Endometrial microvascular endothelial cells (primary cell): ENCODE data around the gene RAB11FIP4. TPM values are rescaled to one million over a fixed set of nuclear protein-coding genes. Genes with fewer than 3 reads are reported as not detected.

ENCODE experiments used
- in situ Hi-C: cut with HindIII; loops from 2 replicates; pipeline ENCODE4 v1.10.0; 2017; ENCODE audit warnings: low sequenced_read_pairs, low pct_unique_long_range_greater_than_20kb; ENCODE audit errors: inconsistent ontology term
- total RNA-seq: library from RNA; depleted of rRNA; stranded (reverse); fragments of >200 nt; gene quantifications from one replicate; pipeline ENCODE4 v1.2.3, GENCODE V29; 2015; ENCODE audit errors: inconsistent ontology term

The RAB11FIP4 gene
- total RNA-seq, 1 donor from 2014 or later = not detected

DNA sequence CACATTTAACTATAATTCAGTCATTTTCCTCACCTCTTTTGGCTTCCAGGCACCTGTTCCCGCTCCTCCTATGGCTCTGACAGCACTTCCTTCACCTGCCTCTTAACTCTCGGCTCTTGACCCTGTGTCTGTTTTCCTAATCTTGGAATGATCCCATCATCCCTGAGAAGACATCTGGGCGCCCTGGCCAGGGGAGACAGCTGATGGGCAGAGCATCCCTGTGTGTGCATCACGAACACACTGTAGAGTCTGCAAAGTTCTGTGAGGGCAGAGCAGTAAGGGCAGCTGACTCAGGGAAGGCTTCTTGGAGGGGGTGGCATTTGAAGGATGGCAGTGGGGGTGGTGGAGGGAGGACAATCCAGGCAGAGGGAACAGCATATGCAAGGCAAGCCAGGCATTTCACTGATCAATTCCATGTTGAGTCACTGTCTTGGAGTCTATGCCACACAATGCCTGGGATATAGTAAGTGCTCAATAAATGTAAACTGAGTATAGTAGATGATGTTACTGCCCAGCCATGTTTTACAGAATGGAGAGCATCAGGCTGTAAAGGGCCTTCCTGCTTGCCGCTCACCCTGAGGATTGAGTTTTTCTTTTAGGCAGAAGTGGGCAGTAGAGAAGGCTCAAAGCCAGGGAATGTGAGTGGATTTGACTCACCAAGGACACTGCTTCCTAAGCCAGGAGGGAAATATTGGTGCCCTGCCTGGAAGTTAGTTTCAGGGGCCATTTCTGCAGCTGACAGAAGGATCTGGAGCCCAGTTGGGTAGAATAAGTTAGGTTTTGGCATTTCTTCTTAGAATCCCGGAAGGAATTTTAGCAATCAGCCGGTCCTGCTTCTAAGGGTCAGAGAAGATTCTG is 5.8 kb upstream of the RAB11FIP4 start:
- in situ Hi-C loops = no loop called here

DNA sequence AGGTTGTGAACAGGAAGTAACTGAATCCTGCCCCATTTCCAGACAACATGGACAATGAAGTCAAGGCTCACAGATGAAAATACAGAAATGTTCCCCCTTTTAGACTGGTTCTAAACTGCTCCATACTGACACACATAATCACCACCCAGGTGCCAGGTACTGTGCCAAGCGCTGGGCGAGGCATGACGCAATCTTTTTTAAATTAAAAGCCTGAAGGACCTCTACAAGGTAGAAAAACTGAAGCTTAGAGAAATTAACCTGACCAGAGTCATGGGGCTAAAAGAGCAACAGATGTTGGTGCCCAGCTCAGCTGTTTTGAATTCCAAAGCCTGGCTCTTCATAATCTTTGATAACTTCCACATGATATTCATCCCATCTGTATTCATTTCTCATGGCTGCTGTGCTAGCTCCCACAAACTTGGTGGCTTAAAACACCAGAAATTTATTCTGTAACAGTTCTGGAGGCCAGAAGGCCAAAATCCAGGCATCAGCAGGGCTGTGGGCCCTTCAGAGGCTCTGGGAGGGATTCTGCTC is 4.9 kb upstream of the RAB11FIP4 start:
- in situ Hi-C loops = no loop called here

DNA sequence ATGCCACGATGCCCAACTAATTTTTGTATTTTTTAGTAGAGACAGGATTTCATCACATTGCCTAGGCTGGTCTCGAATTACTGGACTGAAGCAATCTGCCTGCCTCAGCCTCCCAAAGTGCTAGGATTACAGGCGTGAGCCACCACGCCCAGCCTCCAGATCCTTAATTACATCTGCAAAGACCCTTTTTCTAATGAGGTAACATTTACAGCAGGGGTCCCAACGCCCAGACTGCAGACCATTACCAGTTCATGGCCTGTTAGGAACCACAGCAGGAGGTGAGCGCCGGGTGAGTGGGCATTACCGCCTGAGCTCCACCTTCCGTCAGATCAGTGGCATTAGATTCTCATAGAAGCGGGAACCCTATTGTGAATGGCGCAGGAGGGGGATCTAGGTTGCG is 4.0 kb upstream of the RAB11FIP4 start:
- in situ Hi-C loops = no loop called here

DNA sequence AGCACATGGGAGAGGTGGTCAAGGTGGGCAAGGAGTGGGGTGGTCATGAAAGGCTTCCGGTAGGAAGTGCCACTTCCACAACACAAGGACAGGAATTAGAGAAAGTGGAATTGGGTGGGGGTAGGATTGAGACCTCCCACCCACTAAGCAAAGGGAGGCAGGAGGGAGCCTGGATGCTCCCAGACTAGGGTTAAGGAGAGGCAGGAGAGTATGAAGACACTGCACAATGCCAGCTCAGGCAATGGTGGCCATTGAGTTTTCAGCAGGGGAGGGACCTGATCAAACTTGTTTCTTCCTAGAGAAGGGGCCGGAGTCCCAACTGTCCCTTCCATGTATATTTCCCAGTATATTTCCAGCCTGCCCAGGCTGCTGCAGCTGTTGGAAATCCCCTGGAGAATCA is 3.1 kb upstream of the RAB11FIP4 start:
- in situ Hi-C loops = no loop called here

DNA sequence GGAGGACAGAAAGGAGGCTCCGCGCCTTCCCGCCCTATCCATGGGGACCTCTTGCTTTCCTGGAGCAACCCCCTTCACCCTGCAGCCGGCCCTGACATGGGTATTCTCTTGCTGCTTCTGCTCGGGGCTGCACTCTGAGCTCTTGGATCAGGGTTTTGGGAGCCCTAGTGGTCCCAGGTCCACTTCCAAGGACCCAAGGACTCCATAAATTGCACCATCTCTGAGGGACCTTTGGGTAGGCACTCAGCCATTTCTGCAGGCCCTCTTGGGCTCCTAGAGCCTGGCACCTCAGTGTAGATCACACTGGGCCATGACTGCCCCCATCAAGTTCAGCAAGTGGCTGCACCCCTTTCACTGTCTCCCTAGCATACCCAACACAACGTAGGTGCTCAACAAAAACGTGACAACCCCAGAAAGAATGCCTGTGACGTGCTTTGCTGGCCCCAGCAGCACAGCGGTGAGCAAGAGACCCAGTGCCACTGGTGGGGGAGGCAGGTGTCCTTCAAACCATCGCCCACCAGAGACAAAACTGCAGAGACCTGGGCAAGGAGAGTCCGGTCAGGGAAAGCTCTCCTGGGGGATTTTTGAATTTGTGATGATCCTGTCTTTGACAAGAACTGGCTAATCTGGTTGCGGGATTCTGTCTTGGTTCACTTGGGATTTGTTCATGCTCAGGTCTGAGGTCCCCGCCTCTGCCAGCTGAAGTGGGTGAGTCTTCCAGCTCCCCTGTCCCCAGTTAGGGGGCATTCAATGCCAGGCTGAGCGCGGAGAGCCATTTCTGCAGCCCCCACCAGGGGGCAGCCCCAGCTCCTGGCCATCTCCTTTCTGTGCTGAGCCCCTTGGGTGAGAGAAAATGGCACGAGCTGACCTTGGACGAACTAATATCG is 2.5 kb upstream of the RAB11FIP4 start:
- in situ Hi-C loops = no loop called here

DNA sequence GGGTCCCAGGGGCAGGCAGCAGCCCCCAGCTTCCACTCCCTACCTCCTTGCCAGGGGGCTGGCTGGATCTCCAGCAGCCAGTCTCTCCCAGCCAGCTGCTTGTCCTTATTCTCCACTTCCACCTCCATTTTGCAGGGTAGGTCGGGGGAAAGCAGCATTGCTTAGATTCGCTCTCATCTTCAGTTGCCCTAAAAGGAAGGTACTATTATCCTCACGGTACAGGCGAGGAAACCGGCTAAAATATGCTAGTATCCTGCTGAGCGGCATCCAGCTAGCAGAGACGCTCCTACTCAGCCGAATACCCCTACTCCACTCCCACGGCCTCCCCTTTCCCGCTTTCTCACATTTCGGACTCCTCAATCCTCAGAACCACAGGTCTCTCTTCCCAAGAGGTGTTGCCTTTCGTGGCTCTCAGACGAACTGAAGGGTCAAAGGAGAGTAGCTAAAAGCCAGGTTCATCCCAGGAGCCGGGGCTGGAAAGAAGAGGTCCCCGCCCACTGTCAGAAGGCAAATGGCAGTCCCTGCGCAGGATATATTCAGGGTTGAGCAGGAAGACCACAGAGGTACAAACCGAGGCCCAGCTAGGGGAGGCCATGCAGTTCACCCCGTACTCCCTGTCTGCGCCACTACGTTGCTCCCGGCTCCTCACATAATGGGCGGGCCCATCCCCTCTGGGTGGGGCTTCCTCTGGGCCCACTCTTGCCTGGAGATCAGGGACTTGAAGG is 1.7 kb upstream of the RAB11FIP4 start:
- in situ Hi-C loops = no loop called here

DNA sequence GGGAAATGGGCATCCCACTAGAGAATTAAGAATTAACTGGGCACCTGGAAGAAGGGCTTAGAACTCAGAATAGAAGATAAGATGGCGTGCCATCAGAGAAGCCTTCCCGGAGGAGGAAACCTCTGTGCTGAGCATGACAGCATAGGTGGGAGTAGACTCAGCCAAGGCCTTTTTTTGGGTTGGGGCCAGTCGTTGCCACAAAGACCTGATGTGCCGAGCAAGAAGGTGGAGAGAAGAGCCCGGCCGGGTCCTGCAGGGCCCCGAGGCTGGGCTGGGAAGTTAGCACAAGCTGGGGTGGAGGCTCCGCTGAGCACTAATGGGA is 1.1 kb upstream of the RAB11FIP4 start:
- in situ Hi-C loops = no loop called here

DNA sequence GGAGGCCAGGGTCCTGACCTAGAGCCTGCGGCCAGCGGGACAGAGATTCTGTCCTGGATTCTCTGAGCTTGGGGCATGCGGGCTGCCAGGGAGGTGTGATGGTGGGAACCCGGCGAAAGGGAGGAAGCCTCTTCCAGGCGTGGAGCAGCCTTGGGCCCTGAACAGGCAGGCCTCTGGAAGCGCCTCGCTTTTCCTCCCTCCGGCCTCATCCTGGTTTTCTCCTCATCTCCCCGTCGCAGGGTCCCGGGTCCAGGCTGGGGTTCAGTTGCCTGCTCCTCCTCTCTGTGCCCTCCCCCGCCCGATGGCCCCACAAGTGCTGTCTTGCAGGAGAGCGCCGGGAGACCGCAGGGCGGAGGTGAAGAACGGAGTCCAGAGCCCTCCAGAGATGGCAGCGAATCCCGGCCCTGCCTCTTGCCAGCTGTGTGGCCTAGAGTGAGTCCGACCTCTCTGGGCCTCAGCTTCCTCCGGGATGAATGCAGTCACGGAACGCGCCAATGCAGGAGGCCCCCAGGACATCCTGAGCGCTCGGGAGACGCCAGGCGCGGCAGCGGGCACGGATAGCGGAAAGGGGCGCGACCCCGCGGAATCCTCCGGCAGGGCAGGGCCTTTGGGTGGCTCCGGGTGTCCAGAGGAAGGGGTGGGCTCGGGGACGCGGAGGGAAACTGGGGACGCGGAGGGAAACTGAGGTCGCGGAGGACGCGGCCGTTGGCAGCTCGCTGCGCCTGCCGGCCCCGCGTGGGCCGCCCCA is 553 bp upstream of the RAB11FIP4 start:
- in situ Hi-C loops = no loop called here

DNA sequence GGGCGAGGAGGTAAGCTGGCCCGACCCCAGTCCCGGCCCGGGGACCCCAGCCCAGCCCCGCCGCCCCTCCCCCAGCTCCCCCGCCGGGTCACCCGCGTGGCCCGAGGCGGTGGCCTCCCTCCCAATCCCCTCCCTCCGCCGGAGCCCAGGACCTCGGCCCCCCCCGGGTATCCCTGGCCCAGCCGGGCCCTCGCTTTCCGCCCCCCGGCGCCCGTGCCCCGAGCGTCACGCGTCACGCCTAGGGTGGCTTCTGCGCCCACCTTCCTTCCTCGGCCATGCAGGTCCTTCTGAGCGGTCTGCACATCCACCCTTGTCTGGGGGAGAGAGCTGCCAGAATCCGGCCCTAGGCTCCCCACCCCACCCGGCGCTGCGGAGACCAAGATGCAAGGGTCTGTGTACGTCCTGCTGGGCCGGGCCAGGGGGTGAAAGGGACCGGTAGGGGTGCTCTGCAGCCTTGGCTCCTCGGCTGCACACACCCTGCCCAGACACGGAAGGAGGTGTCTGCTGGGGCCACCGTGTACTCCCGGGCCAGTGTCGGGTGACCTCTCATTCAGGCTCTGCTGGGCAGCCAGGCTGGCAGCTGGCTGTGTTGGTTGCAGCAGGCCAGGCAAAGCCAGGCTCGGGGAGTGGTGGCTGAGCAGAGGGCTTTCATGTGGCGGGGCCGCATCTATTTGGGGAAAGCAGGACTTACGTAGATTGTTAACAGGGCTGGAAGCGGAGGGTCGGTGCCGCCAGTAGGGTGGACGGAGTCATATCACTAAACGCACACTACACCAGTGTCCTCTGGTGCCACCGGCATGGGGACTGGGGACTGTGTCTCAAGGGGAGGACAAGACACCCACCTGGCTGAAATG is 754 bp downstream of the RAB11FIP4 start:
- in situ Hi-C loops = no loop called here

DNA sequence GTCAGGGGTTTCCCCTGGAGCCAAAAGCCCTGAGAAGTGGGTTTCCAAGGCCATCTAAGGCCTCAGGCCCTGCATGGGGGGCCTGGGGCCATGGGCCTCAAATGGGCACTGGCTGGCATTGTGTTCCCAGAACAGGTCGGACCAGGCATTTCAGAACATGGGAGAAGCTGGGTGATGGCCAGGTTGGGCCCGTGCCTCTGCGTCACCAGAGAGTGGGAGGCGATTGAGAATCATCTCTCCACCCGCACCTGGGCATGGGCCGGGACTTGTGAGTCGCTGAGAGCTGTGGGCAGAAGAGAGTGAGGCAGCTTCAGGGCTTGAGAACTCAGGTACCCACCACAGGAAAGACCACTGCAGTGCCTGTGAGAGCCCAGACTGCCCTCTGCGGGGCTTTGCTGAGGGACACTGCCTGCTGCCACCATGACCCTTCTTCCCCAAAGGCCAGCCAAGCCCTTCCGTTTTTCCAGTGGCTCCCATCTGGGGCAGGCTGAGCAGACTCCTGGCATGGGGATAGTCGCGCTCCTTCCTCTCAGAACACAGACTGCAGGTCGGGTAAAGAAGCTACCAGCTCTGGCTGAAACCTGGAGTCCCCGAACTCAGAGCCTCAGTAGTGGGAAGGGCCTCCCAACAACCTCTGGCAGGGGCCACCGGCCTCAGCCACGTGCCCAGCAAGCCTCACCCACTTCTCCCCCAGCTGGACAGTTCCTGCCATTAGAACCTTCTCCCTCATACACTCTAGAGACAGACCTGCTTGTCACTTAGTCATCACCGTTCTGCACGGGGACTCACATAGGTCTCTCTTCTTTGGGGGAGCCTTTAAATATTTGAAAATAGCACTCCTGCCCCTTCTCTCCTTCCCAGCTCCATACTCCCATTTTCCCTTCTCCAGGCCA is 1.6 kb downstream of the RAB11FIP4 start:
- in situ Hi-C loops = no loop called here

DNA sequence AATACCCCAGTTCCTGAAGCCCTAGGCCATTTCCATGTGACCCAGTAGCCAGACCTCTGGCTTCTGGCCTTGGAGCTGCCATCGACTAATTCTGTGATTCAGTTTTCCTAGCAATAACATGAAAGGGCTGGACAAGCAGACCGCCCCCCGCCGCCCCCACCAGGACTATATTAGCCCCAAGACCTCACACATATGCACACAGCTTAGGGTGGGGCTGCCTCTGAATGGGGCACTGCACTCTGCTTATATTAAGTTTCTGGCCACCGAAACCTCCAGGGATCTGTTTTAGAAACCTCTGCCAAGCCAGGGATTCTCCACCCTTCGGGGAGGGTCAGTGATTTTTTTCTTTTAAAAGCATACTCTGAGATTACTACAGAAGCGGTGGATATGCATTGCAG is 2.3 kb downstream of the RAB11FIP4 start:
- in situ Hi-C loops = no loop called here

DNA sequence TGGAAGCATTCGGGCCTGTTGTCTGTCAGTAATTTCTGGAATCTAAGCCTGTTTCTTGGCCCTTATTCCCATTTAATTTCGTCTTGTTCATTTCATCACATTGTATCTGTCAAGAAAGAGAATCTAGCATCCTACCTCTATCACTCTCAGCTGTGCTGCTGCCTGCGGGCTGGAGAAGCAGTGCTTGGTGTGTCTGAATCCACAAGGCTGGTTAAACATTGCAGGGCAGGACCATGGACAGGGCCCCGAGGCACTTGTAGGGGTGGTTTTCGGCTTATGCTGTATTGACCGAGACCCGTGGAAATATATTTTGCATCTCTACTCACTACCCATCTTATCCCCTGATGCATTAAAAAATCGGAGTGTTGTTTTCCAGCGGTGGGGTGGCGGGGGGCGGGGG is 3.1 kb downstream of the RAB11FIP4 start:
- in situ Hi-C loops = no loop called here

DNA sequence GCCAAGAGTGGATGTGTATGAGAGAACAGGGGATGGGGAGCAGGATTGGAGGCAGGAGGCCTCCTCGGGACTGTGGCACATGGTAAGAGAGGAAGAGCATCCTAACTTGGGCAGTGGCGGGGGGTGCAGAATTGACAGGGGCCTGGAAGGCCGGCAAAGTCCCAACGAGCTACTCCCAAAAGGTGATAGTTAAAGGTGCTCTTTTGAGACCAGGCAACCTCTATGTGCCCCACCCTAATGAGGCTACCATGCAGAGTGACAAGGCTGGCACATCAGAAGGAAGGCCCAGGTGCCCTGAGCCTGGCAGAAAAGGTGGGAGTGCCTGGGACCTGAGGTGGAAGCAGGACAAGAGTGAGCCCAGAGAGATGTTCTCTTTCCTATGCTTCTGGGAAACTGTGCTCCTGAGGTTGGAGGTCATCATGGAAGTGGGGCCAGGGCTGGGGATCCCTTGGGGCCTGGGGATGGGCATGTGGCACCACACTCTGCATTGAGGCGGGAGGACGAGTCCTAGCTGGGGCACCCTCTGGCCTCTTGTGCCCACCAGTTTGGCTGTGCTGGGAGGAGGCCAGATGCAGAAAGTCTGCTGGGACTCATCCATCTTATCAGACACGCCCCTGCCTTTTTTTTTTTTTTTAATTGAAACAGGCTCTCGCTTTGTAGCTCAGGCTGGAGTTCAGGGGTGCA is 5.9 kb downstream of the RAB11FIP4 start:
- in situ Hi-C loops = no loop called here

DNA sequence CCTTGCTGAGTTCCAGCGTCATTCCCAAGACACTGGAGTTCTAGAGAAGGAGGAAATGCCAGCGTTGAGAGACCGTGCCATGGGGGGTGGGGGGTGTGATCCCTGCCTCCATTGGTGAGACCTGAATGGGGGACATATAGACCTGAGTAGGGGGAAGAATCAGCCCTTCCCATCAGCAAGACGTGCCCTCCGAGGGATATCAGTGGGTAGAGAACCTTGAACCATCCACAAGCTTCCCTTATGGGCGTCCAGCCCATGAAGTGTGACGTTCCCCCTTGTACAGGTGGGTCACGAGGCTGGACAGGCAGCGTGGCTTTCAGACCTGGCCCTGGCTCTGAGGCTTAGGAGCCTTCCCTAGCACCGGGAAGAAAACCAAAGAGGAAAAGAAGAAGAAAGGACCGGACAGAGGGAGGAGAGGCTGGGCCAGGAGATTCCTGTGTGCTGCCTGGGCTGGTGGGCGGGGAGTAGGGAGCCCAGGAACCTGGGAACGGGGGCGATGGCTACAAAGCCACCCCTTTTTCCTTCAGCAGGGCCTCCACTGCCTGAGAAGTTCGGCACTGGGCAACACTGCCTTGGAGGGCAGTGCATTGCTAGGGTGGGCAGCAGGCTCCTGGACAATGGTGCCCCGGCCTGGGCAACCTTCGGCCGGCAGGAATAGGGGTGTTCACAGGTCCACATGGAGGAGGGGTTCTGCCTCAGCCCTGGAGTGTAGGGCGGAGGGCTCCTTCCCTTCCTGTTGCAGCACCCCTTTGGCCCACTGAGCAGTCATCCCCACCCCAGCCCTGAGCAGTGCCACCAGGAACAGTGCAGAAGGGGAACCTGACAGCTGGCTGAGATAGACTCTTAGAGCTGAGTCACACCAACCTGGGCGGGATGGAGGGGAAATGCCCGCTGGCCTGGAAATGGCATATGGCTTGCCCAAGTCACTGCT is 7.2 kb downstream of the RAB11FIP4 start:
- in situ Hi-C loops = no loop called here

DNA sequence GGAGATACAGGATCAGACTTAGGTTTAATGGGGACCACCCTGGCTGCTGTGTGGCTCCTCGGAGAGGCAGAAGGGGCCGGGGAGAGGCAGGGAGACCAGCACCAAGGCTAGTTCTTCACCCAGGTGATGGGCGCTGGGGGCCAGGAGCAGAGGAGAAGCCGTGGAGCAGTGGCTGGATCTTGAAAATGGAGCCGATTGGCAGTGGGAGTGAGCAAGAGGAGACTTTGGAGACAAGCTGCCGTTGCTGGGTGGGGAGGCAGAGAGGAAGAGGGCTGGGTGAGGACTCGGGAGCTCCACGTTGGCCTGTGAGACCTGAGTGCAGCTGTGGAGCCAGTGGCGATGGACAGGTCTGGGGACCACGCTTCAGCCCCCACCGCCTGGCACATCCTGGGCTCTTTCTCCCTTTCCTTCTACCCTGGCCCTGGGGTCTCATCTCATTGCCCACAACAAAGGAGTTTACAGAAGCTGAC is 9.0 kb downstream of the RAB11FIP4 start:
- in situ Hi-C loops = no loop called here
